WTC11 (cell line): Measurements from ENCODE around the gene PGM2L1.

ENCODE experiments used
- FOXJ3 ChIP-seq: sonication (generic); formaldehyde crosslinking; IDR thresholded peaks from 2 replicates; pipeline ENCODE4 v1.9.0; 2021; ENCODE audit warnings: missing genetic modification reagents, mild to moderate bottlenecking, borderline replicate concordance
- JAZF1 ChIP-seq: fragments of 250-450 bp; sonication (Bioruptor Pico); IDR thresholded peaks from 2 replicates; pipeline ENCODE4 v1.9.0; 2021; ENCODE audit warnings: moderate library complexity, mild to moderate bottlenecking, inconsistent platforms
- TEAD1 ChIP-seq: sonication (generic); formaldehyde crosslinking; IDR thresholded peaks from 2 replicates; pipeline ENCODE4 v1.8.0; 2022; ENCODE audit warnings: mild to moderate bottlenecking, missing genetic modification reagents
- ZNF263 ChIP-seq: sonication (generic); formaldehyde crosslinking; IDR thresholded peaks from 2 replicates; pipeline ENCODE4 v1.8.1; 2022; ENCODE audit warnings: low read depth, mild to moderate bottlenecking, moderate library complexity, missing genetic modification reagents
- TF ChIP-seq, protein P1 (sequence below): fragments of 200-600 bp; IDR thresholded peaks from 2 replicates; pipeline ENCODE4 v1.8.0; 2022; ENCODE audit warnings: antibody characterized with exemption
- TF ChIP-seq, protein P2 (sequence below): sonication (generic); formaldehyde crosslinking; IDR thresholded peaks from 2 replicates; pipeline ENCODE4 v1.8.0; 2022; ENCODE audit warnings: mild to moderate bottlenecking, missing genetic modification reagents
- TF ChIP-seq, protein P3 (sequence below): fragments of 250-450 bp; sonication (Bioruptor Pico); conservative IDR thresholded peaks from 2 replicates; pipeline ENCODE4 v1.9.0; 2021; ENCODE audit warnings: mild to moderate bottlenecking
- TF ChIP-seq, protein P4 (sequence below): sonication (generic); formaldehyde crosslinking; IDR thresholded peaks from 2 replicates; pipeline ENCODE4 v1.8.1; 2023; ENCODE audit warnings: mild to moderate bottlenecking, missing genetic modification reagents, moderate library complexity
- TF ChIP-seq, protein P5 (sequence below): sonication (generic); formaldehyde crosslinking; IDR thresholded peaks from 2 replicates; pipeline ENCODE4 v1.8.1; 2023; ENCODE audit warnings: mild to moderate bottlenecking, missing genetic modification reagents

DNA sequence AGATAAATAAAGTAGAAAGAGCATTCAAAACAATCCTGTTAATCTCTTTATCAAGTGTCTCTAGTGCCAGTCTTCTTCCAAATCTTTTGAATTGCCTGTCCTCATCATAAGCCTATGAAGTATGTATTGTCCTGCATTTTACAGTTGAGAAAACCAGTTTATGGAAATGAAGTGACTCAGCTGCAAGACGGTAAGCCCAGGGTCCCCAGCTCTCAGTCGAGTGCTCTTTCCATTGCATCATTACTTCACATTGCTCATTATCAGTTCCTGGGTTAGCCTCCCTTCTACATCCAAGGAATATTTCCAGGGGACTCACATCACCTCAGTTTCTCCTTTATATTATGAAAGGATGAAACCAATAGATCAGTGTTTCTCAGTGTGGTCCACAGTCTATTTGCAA lies 77.7 kb downstream of the PGM2L1 start:
- TF ChIP-seq ZNF263 (CRISPR knock-in tag) (no peak), FOXJ3 (CRISPR knock-in tag) (no peak), JAZF1 (CRISPR knock-in tag) (no peak), TEAD1 (CRISPR knock-in tag) (no peak)
- TF ChIP-seq, protein P1, sequence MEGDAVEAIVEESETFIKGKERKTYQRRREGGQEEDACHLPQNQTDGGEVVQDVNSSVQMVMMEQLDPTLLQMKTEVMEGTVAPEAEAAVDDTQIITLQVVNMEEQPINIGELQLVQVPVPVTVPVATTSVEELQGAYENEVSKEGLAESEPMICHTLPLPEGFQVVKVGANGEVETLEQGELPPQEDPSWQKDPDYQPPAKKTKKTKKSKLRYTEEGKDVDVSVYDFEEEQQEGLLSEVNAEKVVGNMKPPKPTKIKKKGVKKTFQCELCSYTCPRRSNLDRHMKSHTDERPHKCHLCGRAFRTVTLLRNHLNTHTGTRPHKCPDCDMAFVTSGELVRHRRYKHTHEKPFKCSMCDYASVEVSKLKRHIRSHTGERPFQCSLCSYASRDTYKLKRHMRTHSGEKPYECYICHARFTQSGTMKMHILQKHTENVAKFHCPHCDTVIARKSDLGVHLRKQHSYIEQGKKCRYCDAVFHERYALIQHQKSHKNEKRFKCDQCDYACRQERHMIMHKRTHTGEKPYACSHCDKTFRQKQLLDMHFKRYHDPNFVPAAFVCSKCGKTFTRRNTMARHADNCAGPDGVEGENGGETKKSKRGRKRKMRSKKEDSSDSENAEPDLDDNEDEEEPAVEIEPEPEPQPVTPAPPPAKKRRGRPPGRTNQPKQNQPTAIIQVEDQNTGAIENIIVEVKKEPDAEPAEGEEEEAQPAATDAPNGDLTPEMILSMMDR, result no peak
- TF ChIP-seq, protein P2, sequence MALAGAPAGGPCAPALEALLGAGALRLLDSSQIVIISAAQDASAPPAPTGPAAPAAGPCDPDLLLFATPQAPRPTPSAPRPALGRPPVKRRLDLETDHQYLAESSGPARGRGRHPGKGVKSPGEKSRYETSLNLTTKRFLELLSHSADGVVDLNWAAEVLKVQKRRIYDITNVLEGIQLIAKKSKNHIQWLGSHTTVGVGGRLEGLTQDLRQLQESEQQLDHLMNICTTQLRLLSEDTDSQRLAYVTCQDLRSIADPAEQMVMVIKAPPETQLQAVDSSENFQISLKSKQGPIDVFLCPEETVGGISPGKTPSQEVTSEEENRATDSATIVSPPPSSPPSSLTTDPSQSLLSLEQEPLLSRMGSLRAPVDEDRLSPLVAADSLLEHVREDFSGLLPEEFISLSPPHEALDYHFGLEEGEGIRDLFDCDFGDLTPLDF, result no peak
- TF ChIP-seq, protein P3, sequence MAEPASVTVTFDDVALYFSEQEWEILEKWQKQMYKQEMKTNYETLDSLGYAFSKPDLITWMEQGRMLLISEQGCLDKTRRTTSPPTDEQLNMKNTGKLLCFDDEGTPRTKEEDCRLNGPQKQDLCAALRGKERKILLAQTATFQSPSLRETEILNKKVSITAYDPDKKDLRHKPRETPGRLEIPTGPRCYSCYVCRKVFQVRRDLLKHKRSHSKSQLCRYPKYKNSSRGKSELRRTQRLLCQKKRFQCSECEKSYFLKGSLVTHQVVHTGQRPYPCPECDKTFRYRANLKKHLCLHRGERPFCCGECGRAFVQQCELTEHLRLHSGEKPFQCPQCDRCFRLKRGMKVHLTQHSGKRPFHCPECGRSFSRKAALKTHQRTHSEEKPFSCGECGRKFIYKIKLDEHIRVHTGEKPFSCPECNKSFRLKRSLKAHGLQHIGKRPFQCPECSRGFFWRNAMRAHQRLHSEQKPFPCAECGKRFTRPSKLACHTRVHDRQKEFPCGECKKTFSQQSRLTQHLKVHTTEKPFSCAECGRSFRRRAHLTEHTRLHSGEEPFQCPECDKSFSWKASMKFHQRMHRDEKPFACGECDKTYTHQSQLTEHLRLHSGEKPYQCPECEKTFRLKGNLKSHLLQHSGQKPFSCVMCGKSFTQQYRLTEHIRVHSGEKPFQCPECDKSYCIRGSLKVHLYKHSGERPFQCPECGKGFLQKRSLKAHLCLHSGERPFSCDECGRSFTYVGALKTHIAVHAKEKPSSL (CRISPR knock-in tag), result no peak
- TF ChIP-seq, protein P4, sequence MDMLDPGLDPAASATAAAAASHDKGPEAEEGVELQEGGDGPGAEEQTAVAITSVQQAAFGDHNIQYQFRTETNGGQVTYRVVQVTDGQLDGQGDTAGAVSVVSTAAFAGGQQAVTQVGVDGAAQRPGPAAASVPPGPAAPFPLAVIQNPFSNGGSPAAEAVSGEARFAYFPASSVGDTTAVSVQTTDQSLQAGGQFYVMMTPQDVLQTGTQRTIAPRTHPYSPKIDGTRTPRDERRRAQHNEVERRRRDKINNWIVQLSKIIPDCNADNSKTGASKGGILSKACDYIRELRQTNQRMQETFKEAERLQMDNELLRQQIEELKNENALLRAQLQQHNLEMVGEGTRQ, result no peak
- TF ChIP-seq, protein P5, sequence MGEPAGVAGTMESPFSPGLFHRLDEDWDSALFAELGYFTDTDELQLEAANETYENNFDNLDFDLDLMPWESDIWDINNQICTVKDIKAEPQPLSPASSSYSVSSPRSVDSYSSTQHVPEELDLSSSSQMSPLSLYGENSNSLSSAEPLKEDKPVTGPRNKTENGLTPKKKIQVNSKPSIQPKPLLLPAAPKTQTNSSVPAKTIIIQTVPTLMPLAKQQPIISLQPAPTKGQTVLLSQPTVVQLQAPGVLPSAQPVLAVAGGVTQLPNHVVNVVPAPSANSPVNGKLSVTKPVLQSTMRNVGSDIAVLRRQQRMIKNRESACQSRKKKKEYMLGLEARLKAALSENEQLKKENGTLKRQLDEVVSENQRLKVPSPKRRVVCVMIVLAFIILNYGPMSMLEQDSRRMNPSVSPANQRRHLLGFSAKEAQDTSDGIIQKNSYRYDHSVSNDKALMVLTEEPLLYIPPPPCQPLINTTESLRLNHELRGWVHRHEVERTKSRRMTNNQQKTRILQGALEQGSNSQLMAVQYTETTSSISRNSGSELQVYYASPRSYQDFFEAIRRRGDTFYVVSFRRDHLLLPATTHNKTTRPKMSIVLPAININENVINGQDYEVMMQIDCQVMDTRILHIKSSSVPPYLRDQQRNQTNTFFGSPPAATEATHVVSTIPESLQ (CRISPR knock-in tag), result no peak
